HG02943 (cell line): ENCODE results near the gene SH3PXD2A.

ENCODE experiments used
- ATAC-seq: cut with Tn5 transposase; IDR thresholded peaks from one replicate; pipeline ENCODE4 v1.9.1; 2021; ENCODE audit warnings: mild to moderate bottlenecking, low read depth, moderate library complexity; ENCODE audit not compliant: unreplicated experiment

SH3PXD2A gene

DNA sequence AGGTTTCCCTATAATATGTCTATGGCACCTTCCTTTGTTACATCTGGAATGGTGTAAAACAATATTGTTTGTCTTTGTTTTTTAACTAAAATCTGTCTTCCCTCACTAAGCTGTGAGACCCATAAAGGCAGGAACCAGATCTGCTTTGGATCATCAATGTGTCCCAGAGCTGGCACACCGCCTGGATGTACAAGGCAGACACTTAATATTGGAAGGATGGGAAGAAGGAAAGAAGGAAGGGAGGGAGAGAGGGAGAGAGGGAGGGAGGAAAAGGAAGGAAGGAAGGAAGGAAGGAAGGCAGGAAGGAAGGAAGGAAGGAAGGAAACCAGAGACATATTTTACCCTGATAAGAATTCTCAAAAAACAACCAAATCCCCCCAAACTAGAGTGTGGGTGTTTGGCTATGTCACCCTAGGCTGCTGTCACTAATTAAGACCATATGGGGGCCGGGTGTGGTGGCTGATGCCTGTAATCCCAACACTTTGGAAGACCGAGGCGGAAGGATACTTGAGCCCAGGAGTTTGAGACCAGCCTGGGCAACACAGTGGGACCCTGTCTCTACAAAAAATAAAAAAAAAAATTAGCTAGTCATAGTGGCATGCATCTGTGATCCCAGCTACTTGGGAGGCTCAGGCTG, 59.6 kb downstream of the SH3PXD2A start:
- no peak for ATAC-seq

- no peak for ATAC-seq
These were observed 60.4 kb downstream of the SH3PXD2A start for GRCh38 chr10:103794996-103795395.

- ATAC-seq, result no peak
These were observed 61.2 kb downstream of the SH3PXD2A start for GRCh38 chr10:103793920-103794883.

DNA sequence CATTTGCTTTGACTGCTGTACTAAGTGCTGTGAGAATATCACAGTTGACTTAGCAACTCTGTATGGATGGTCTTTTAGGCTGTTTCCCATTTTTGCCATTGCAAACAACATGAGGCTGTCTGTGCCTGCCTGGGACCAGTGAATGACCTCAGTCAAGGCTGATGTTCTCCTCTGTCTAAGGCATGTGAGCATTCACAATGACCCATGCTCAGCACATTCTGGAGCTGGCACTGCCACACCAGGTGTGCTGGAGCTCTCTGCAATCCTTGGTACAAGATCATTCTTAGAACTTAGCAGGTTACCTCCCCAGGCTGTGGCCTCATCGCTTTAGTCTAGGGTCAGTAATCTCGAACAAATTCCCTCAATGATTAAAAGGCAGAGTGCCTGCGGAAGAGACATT, 61.9 kb downstream of the SH3PXD2A start:
- ATAC-seq, result no peak

DNA sequence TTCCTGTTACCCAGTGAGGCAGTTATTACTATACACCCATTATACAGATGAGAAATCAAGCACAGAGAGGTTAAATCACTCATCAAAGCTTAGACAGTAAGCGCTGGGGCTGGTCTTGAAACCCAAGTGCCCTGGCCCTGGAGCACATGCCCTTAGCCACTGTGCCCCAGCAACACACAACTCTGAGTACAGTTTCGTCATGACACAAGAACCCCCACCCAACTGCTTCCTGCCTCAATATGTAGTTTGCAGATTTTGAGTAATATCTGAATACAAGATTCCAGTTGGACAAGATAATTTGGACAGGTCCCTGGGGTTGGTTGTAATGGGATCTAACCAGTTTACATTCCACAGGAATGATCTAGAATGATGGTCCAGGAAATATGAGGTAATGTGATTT, 62.8 kb downstream of the SH3PXD2A start:
- no peak for ATAC-seq

DNA sequence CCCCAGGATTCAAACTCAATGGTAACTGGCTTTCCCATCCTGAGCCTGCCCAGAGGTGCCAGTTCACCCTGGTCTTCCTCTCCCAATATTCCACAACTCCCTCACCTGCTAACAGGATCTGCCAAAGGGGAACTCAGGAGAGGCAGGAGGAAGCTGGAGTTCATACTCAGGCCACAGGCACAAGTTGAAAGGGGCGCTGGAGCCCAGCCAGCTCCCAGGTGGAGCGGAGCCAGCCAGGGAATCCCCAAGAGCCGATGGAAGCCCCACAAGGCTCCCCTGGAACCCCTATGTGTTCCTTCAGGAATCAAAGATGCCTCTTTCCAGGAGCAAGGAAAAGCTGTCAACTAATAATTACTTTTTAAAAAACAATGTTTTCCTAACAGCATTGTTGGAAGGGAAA, 63.5 kb downstream of the SH3PXD2A start:
- no peak for ATAC-seq

GRCh38 chr10:103791291-103791690, 64.1 kb downstream of the SH3PXD2A start:
- no peak for ATAC-seq

DNA sequence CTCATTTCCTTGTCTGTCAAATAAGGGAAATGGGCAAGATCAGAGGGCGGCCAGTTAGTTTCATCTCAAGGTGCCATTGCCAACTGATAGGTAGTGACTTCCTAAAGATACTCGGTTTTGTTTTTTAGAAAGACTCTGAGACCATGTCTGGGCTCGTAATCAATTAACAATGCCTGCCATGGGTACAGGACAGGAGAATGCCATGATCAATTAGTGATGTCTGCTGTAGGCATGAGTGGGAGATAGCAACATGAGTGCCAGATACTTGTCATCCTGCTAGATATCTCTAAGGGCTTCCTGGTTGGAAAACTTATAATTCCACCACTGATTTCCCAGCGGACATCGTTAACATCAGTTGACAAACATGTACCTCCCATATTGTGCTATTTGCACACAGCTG, 64.8 kb downstream of the SH3PXD2A start:
- no peak for ATAC-seq

DNA sequence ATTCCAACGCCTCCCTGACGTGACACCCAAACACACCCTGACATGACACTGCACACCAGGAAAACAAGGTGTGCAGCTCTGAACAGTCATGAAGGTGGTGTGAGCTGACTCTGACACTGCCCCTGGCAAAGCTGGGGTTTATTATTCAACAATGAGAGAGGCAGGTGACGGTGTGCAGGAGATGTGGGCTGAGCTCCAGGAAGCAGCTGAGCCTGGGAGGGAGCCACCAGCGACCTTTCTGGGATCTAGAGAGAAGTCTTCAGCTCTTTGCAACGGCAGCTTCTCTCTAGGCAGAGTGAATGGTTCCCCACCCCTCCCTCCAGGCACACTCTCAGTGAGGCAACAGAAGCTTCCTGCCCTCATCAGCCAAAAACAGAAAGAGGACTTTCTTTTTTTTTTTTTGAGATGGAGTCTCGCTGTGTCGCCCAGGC, 65.6 kb downstream of the SH3PXD2A start:
- ATAC-seq, result no peak

- ATAC-seq, result no peak
These were observed 66.2 kb downstream of the SH3PXD2A start for GRCh38 chr10:103789161-103789560.

DNA sequence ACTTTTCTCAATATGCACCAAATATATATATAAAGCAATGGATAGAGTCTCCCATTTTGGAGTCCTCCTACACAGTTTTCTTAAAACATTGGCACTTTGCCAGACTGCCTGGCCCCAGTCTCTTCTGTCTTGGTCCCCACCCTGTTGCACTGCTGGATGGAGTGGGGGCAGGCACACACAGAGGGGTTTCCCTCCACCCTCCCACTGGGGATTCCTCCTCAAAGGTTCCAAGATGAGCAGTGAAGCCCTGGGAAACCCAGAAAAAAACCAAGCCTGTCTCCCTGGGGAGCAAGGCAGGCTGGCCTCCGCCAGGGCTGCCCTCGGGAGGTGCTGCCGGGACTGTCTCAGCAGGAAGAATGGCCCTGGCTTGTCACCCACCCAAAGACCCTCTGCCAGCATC, 68.0 kb downstream of the SH3PXD2A start:
- no peak for ATAC-seq

GRCh38 chr10:103786020-103786419, 69.4 kb downstream of the SH3PXD2A start:
- ATAC-seq, result no peak

- ATAC-seq, result no peak
These were observed 70.5 kb downstream of the SH3PXD2A start for GRCh38 chr10:103784723-103785418.

- ATAC-seq, result no peak
These were observed 71.3 kb downstream of the SH3PXD2A start for GRCh38 chr10:103784089-103784488.

- ATAC-seq, result no peak
These were observed 71.7 kb downstream of the SH3PXD2A start for GRCh38 chr10:103783681-103784080.

DNA sequence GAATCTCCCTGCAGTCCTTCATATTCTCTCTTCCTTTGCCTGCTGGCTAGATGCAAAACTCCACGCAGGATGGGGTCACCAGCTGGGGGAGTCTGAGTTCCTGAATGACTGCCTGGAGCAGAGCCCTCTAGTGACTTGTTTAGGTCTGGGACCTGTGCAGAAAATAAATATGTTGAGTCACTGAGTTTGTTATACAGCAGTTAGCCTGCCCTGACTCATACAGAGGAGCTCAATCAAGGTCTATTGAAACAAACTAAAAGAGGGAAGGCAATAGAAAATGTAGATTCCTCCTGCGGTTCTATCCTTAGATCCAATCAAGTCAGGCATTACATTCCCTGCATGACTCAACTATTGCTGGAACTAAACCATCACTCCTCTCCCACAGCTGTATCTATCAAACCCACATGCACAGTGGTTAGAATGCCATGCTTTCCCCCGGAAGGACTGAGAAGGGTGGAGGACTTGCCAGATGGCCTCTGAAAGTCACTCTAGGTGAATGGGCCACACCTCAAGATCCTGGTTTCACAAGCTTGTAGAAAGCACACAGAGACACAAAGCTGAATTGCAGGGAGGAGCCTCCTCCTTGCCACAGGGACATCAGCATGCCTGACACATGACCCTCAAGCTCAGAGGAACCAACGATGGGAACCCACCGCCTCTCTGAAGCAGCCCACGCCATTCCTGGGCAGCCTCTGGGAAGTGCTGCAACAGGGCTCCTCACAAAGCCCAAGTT, 73.9 kb downstream of the SH3PXD2A start:
- ATAC-seq, result no peak

DNA sequence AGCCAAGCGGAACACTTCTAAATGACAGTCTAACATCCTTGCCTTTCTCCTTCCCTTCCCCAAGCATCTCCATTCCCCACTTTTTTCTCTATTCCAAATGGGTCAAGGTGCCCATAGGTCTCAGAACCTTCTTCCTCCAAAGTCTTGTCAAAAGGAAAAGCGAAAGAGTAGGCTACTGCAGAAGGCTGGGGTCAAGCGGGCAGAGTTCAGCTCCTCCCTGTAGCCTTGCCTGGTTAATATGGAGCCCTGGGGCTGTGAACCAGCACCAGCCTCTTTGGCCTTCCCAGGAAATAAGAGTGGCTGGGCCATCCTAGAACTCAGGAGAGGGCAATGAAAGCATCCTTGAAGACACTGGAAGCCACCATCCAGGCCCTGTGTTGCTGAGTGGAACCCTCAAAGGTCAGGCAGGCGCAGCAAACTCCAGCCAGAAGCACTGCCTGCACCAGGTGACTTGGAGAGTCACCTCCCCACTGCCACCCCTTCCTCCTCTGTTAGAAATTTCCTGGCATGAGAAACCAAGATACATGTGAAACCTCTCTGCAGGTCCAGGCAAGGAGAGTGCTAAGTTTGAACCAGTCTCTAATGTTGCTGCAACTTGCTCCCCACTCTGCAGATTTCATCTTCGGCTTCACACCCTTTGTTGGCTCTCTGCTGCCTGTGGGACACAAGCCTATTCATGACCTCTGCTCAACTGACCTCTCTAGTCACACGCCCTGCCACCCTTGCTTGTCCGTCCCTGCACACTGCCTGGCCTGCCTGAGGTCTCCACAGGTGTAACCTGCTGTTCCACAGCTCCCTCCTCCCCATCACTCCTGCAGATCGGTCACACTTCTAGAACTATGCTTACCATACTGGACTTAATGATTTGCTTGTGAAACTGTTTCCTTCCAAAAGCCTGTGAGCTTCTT, 74.9 kb downstream of the SH3PXD2A start:
- no peak for ATAC-seq

- no peak for ATAC-seq
These were observed 76.8 kb downstream of the SH3PXD2A start for GRCh38 chr10:103778358-103779139.
